Upper lobe of left lung (tissue), 6 donors: ENCODE results near the gene SETBP1. TPM values are rescaled to one million over a fixed set of nuclear protein-coding genes. Genes with fewer than 3 reads are reported as not detected.

Experiments used
- ATAC-seq, 2 donors: fragments of 200-7000 bp; cut with Tn5 transposase; one replicate each; pipeline ENCODE4 v1.9.1; 2022; ENCODE audit warnings: mild to moderate bottlenecking in 2 of 2, moderate library complexity in 2 of 2; ENCODE audit not compliant: low FRiP score in 2 of 2
- DNase-seq, 2 donors: peaks; one replicate each; pipeline ENCODE4 v3.0.0-alpha.2; 2019 to 2020
- H3K27ac ChIP-seq, 4 donors: fragments of 200-600 bp; sonication (generic); one replicate each; pipeline ENCODE4 v1.5.1; 2016 to 2019
- H3K27me3 ChIP-seq, 4 donors: fragments of 200-600 bp; sonication (generic); one replicate each; pipeline ENCODE4 v1.5.1; 2017 to 2019
- H3K36me3 ChIP-seq, 4 donors: fragments of 200-600 bp; sonication (generic); one replicate each; pipeline ENCODE4 v1.5.1; 2016 to 2019
- H3K4me1 ChIP-seq, 4 donors: fragments of 200-600 bp; sonication (generic); one replicate each; pipeline ENCODE4 v1.5.1; 2018 to 2019
- H3K4me3 ChIP-seq, 4 donors: fragments of 200-600 bp; sonication (generic); one replicate each; pipeline ENCODE4 v1.5.1; 2017 to 2019; ENCODE audit warnings: mild to moderate bottlenecking in 2 of 4, moderate library complexity in 1 of 4
- H3K9me3 ChIP-seq, 4 donors: fragments of 200-600 bp; sonication (generic); one replicate each; pipeline ENCODE4 v1.5.1; 2018 to 2019
- EP300 ChIP-seq, 4 donors: sonication (generic); formaldehyde crosslinking; IDR thresholded peaks; one replicate each; pipeline ENCODE4 v1.5.1; 2017; ENCODE audit warnings: antibody characterized with exemption in 4 of 4, control low read depth in 2 of 4
- POLR2A ChIP-seq, 4 donors: fragments of 450-650 bp; IDR thresholded peaks; one replicate each; pipeline ENCODE4 v1.5.1; 2016 to 2017; ENCODE audit warnings: antibody characterized with exemption in 4 of 4, mild to moderate bottlenecking in 2 of 4
- POLR2AphosphoS5 ChIP-seq, 2 donors: sonication (generic); formaldehyde crosslinking; IDR thresholded peaks; one replicate each; pipeline ENCODE4 v1.5.1; 2017; ENCODE audit warnings: antibody characterized with exemption in 2 of 2
- WGBS, 2 donors: methylation state at CpG; one replicate each; pipeline ENCODE4 v1.1.5; 2017 to 2018; 5-methylcytosine and 5-hydroxymethylcytosine counted together
- total RNA-seq, 6 donors: library from RNA; depleted of rRNA in 4 of 6; stranded (reverse); fragments of >200 nt in 4 of 6; gene quantifications; one replicate each; pipeline versions ENCODE4 v1.1.0 to v1.2.1, GENCODE V29; 2016 to 2021
- TF ChIP-seq, protein P1 (sequence below), 6 experiments: fragments of 450-650 bp in 4 of 6; fragments of 200-600 bp in 2 of 6; sonication (generic) in 2 of 6; IDR thresholded peaks; one replicate each; pipeline ENCODE4 v1.5.1; 2016 to 2019; ENCODE audit warnings: antibody characterized with exemption in 6 of 6
- donor health status: DM: no; HTN: no; CAD: no; lungs with moderate emphysema.
- donor health status: DM: no; HTN: yes; CAD: no; lungs with severe emphysema.

The SETBP1 gene
- 10 to 100 TPM; 11.7 to 38.8 (median 16.6) TPM for total RNA-seq

GRCh38 chr18:44680273-44681075 is at the start of gene SETBP1:
TSS of gene SETBP1 (plus strand) at chr18:44680888. CDS start at chr18:44701347, 20,459 bp downstream.
- Histone ChIP-seq H3K9me3 (no peaks in the 10 kb centered on the region), H3K27ac (peak within 1 kb of the TSS; percentile 87 to 97 (median 95)), H3K4me1 (peaks cover 3 to 37% (median 24%) of the 10 kb centered on the region in 4 donors), H3K4me3 (peak within 1 kb of the TSS; percentile 67 to 88 (median 74)), H3K27me3 (peaks cover 0 to 5% (median 0%) of the 10 kb centered on the region in 4 donors), H3K36me3 (no peaks in the 10 kb centered on the region)
- ATAC-seq, result peak in 1 of 2 donors; percentile 47
- TF ChIP-seq POLR2AphosphoS5 (IDR thresholded peaks at IDR 0.05), result peak; percentile 2 to 49
- TF ChIP-seq, protein P1, sequence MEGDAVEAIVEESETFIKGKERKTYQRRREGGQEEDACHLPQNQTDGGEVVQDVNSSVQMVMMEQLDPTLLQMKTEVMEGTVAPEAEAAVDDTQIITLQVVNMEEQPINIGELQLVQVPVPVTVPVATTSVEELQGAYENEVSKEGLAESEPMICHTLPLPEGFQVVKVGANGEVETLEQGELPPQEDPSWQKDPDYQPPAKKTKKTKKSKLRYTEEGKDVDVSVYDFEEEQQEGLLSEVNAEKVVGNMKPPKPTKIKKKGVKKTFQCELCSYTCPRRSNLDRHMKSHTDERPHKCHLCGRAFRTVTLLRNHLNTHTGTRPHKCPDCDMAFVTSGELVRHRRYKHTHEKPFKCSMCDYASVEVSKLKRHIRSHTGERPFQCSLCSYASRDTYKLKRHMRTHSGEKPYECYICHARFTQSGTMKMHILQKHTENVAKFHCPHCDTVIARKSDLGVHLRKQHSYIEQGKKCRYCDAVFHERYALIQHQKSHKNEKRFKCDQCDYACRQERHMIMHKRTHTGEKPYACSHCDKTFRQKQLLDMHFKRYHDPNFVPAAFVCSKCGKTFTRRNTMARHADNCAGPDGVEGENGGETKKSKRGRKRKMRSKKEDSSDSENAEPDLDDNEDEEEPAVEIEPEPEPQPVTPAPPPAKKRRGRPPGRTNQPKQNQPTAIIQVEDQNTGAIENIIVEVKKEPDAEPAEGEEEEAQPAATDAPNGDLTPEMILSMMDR (IDR thresholded peaks at IDR 0.05), result no peak
- DNase-seq, result peak; percentile 24 to 91
- 0 to 1% methylated on average over 9 to 22 of the region's 64 CpGs for WGBS, 2 donors

DNA sequence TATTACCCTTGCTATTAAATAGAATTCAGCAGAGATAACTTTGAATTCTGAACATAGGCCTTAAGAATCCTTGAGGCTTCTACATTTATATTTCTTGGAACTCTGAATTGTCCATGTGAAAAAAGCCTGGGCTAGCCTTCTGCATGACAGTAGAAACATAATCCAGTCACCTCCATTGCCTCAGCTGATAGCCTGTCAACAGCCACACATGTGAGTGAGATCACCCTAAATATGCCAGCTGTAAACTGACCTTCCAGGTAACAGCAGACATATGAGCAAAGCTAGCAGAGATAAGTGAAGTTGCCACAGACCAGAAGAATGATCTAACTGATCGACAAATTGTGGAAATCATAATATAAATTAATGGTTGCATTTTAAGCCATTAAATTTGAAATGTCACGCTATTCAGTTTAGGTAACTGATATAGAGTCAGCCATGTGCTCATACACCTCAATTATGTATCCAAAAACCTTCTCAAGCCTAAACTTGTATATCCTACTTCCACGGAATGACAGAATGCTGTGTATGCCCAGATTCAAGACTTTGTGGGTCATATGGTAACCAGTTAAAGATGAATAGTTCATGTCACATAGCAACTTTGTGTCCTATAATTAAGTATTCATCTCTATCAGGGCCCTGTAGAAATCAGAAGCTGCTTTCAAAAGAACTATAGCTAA is 48.1 kb upstream of the SETBP1 start:
- no peak for ATAC-seq
- WGBS, 2 donors, result 95 to 98% methylated on average over 3 of the region's 3 CpGs

DNA sequence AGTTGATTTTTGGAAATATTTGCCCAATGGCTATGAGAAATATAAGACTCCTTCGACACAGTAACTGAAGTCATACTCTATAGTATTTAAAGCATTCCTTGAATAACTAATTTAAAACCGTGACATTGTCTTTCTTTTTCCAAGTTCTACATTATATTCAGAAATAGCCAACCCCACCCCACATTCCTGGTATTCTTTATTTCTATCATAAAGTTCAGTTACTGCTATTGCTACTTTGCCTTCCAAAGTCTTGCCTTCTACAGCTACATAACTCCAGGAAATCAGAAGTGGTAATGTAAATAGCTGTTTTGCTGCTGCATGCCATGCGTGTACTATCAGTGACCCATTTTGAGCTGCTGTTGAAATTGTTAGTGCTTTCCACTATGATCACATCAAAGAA is 45.1 kb upstream of the SETBP1 start:
- Histone ChIP-seq H3K27ac (no peak overlapping the region), H3K9me3 (no peaks in the 10 kb centered on the region), H3K4me3 (no peak overlapping the region), H3K27me3 (no peaks in the 10 kb centered on the region), H3K4me1 (no peaks in the 10 kb centered on the region), H3K36me3 (no peaks in the 10 kb centered on the region)
- no peak for TF ChIP-seq POLR2A (IDR thresholded peaks at IDR 0.05)
- DNase-seq (no peak), ATAC-seq (no peak)
- WGBS, 2 donors, result 92 to 94% methylated on average over 3 of the region's 3 CpGs

More for the DNA sequence above, 48.1 kb upstream of the SETBP1 start:
- Histone ChIP-seq H3K27ac (no peak overlapping the region), H3K36me3 (no peaks in the 10 kb centered on the region), H3K9me3 (no peaks in the 10 kb centered on the region), H3K4me3 (no peak overlapping the region), H3K4me1 (no peaks in the 10 kb centered on the region), H3K27me3 (no peaks in the 10 kb centered on the region)
- no peak for TF ChIP-seq EP300 (IDR thresholded peaks at IDR 0.05)
- TF ChIP-seq, protein P1 (IDR thresholded peaks at IDR 0.05), result no peak
- no peak for TF ChIP-seq POLR2AphosphoS5 (IDR thresholded peaks at IDR 0.05)
- TF ChIP-seq POLR2A (IDR thresholded peaks at IDR 0.05), result no peak
- DNase-seq, result no peak

DNA sequence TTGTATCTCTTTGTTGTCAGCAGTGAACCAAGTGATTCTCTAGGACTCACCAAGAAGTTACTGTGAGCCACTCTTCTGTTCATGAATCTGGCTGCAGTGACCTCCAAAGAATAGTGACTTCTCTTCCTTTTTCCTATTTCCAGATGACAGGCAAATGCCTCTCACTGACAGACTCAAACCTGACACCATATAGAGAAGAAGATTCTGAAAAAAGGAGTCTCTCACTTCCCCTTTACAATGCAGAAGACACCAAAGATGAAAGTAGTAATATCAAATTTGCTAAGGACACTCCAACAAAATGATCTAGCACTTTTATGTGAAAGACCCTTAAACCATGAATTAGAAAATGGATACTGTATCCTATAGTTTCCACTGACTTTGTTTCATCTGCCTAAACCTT is 44.4 kb upstream of the SETBP1 start:
- no peaks in the 10 kb centered on the region for H3K9me3 ChIP-seq
- H3K4me1 ChIP-seq, result no peaks in the 10 kb centered on the region
- no peaks in the 10 kb centered on the region for H3K36me3 ChIP-seq
- H3K27me3 ChIP-seq, result no peaks in the 10 kb centered on the region
- no peak for DNase-seq
- no peak overlapping the region for H3K27ac ChIP-seq
- H3K4me3 ChIP-seq, result no peak overlapping the region
- TF ChIP-seq POLR2A (IDR thresholded peaks at IDR 0.05) (no peak), EP300 (IDR thresholded peaks at IDR 0.05) (no peak), POLR2AphosphoS5 (IDR thresholded peaks at IDR 0.05) (no peak)
- TF ChIP-seq, protein P1 (IDR thresholded peaks at IDR 0.05), result no peak
- no peak for ATAC-seq

DNA sequence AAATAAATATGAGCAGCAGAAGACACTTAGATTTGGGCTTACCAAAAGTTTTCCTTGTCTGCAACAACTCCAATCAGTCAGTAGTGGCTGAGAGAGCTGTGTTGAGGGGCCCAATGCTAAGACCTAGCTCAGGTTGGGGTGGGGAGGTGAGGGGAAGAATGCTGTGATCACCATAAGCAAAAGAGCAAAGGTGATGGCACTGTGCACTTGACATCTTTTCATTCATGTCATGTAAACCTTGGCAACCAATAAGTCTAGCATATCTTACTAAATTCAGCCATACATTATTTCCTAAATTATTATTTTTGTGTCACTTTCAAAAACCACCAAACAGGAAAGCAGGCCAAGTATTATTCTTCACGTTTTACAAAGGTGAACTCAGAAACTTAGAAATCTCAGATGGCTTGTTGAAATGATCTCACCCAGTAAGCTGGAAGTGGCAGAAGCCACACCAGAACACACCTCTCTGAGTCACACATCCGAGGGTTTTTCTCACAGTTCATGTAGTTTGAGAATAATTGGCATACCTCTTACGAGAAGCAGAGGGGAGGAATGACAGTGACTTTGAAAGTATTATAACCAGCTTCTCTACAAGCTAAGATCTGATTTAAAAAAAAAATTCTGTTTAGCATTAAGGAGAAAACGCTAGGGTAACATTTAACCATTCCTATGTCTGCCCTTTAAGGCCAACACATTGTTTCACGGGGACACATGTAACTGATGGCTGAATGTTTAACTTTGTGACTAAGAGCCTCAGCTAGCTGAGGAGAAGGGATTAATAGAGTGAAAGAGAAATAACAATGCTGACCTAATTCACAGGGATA is 43.3 kb upstream of the SETBP1 start:
- no peak overlapping the region for H3K4me3 ChIP-seq
- ATAC-seq (no peak), DNase-seq (no peak)
- H3K36me3 ChIP-seq, result no peaks in the 10 kb centered on the region
- H3K27me3 ChIP-seq, result no peaks in the 10 kb centered on the region
- TF ChIP-seq POLR2A (IDR thresholded peaks at IDR 0.05) (no peak), EP300 (IDR thresholded peaks at IDR 0.05) (no peak), POLR2AphosphoS5 (IDR thresholded peaks at IDR 0.05) (no peak)
- TF ChIP-seq, protein P1 (IDR thresholded peaks at IDR 0.05), result no peak
- no peaks in the 10 kb centered on the region for H3K9me3 ChIP-seq
- WGBS, 2 donors, result 54 to 69% methylated on average over 5 of the region's 5 CpGs
- H3K27ac ChIP-seq, result no peak overlapping the region
- H3K4me1 ChIP-seq, result no peaks in the 10 kb centered on the region
